Karpas-422 (cell line): ENCODE results near the gene UBN1. TPM values are rescaled to one million over a fixed set of nuclear protein-coding genes. Genes with fewer than 3 reads are reported as not detected.

Experiments
- DNase-seq: peaks from one replicate; pipeline ENCODE4 v3.0.0-alpha.2; 2015
- H2AFZ ChIP-seq: fragments of 200-600 bp; sonication (generic); 2 replicates; pipeline ENCODE4 v1.6.1; 2014; ENCODE audit warnings: antibody characterized with exemption, low read length, mixed read lengths
- H3K27ac ChIP-seq: fragments of 200-600 bp; sonication (generic); 2 replicates; pipeline ENCODE4 v1.5.1; 2014; ENCODE audit warnings: mild to moderate bottlenecking, low read length, moderate library complexity
- H3K27me3 ChIP-seq: fragments of 200-600 bp; sonication (generic); 2 replicates; pipeline ENCODE4 v1.6.1; 2014; ENCODE audit warnings: low read length, mixed read lengths
- H3K36me3 ChIP-seq: fragments of 200-600 bp; sonication (generic); 2 replicates; pipeline ENCODE4 v1.6.1; 2014; ENCODE audit warnings: low read length, mixed read lengths; ENCODE audit not compliant: insufficient read depth
- H3K4me1 ChIP-seq: fragments of 200-600 bp; sonication (generic); 2 replicates; pipeline ENCODE4 v1.6.1; 2014; ENCODE audit warnings: mild to moderate bottlenecking, low read length, mixed read lengths
- H3K4me2 ChIP-seq: fragments of 200-600 bp; sonication (generic); 2 replicates; pipeline ENCODE4 v1.6.1; 2014; ENCODE audit warnings: low read length, low read depth, mild to moderate bottlenecking; ENCODE audit not compliant: poor library complexity, severe bottlenecking
- H3K4me3 ChIP-seq: fragments of 200-600 bp; sonication (generic); 2 replicates; pipeline ENCODE4 v1.5.1; 2014; ENCODE audit warnings: mild to moderate bottlenecking, antibody characterized with exemption, low read length, mixed read lengths
- H3K79me2 ChIP-seq: fragments of 200-600 bp; sonication (generic); 2 replicates; pipeline ENCODE4 v1.6.1; 2014; ENCODE audit warnings: mild to moderate bottlenecking, low read length, mixed read lengths
- H3K9ac ChIP-seq: fragments of 200-600 bp; sonication (generic); 2 replicates; pipeline ENCODE4 v1.6.0; 2014; ENCODE audit warnings: low read length
- H3K9me2 ChIP-seq: fragments of 200-600 bp; sonication (generic), shearing (Covaris generic); replicated peaks from 2 replicates; pipeline ENCODE4 v1.6.0; 2014; ENCODE audit warnings: mild to moderate bottlenecking, low read length, moderate library complexity; ENCODE audit not compliant: insufficient read depth
- H3K9me3 ChIP-seq: fragments of 300-700, 200-600 bp; sonication (generic); 2 replicates; pipeline ENCODE4 v1.6.1; 2014; ENCODE audit warnings: low read length, mixed read lengths
- H4K20me1 ChIP-seq: fragments of 200-600 bp; sonication (generic); 2 replicates; pipeline ENCODE4 v1.6.1; 2014; ENCODE audit warnings: mild to moderate bottlenecking, antibody characterized with exemption, low read length, low read depth; ENCODE audit not compliant: insufficient read depth
- total RNA-seq: library from RNA; depleted of rRNA; stranded (reverse); fragments of >200 nt; shearing (Covaris generic); gene quantifications from 2 replicates; pipeline ENCODE4 v1.2.3, GENCODE V29; 2014; ENCODE audit warnings: low replicate concordance

Gene UBN1
- total RNA-seq, 1 experiment from 2014 or later, result 21.7 TPM

DNA sequence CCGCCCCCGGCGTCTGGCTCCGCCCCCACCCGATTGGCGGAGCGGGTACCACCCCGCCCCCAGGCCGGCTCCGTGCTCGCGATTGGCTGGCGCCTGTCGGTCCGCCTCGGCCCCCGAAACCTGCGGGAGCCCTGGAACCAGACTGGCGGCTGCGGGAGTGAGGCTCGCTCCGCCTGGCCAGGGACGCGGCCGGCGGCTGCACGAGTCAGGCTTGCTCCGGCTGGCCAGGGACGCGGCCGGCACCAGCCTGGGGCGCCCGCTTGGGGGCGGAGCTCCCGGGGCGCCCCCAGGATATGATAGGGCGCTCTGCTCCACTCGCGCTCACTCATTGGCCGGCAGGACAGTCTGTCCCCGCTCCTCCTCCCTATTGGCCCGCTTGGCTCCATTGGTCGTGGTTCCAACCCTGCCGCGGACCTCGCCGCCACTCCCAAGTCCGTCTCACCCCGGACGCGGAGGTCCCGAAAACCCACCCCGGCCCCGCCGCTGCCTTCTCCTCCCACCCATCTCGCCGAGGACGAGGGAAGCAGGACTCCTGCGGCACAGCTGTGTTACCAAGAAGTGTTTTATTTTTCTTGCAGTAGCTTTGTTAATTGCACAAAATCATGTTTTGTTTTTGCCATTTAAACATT, 44.5 kb upstream of the UBN1 start:
- peak overlapping the region; percentile 87 for H3K27ac ChIP-seq
- peak overlapping the region; percentile 82; the same call in 1 of the 2 replicates for H2AFZ ChIP-seq
- H3K4me3 ChIP-seq, result peak overlapping the region; percentile 90
- no peaks in the 10 kb centered on the region for H3K27me3 ChIP-seq
- no peaks in the 10 kb centered on the region for H3K9me2 ChIP-seq
- no peaks in the 10 kb centered on the region for H3K9me3 ChIP-seq
- H3K4me2 ChIP-seq, result peak overlapping the region; percentile 99
- H3K9ac ChIP-seq, result peak overlapping the region; percentile 80
- no peaks in the 10 kb centered on the region for H4K20me1 ChIP-seq
- no peaks in the 10 kb centered on the region for H3K79me2 ChIP-seq
- peaks cover 7% of the 10 kb centered on the region for H3K36me3 ChIP-seq
- H3K4me1 ChIP-seq, result peaks cover 48% of the 10 kb centered on the region
- peak; percentile 96 for DNase-seq

DNA sequence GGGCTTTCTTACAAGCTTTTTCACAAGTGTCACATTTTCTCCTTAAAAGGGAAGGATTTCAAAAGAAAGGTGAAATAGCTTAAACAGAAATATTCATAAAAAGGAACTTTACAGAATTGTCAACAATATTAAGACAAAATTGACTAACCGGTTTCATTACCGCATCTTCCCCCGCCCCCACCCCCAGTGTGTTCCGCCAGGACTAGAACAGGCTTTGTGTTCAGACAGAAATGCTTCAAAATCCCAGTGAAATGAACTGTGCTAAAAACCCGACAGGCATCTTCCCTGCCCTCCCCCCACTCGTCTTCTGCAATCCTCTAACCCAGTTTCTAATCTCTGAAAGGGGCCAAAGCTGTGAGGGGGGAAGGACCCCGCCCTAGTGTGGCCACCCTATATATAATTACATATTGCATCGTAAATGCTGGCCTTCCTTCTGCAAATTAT, 43.9 kb upstream of the UBN1 start:
- H3K9ac ChIP-seq, result peak overlapping the region; percentile 80
- H3K4me2 ChIP-seq, result peak overlapping the region; percentile 99
- H3K4me1 ChIP-seq, result peaks cover 48% of the 10 kb centered on the region
- peak overlapping the region; percentile 90 for H3K4me3 ChIP-seq
- no peaks in the 10 kb centered on the region for H3K9me3 ChIP-seq
- H3K36me3 ChIP-seq, result peaks cover 8% of the 10 kb centered on the region
- no peaks in the 10 kb centered on the region for H4K20me1 ChIP-seq
- no peaks in the 10 kb centered on the region for H3K79me2 ChIP-seq
- no peaks in the 10 kb centered on the region for H3K27me3 ChIP-seq
- peak overlapping the region; percentile 82; the same call in 1 of the 2 replicates for H2AFZ ChIP-seq
- peak; percentile 51 for DNase-seq
- H3K27ac ChIP-seq, result peak overlapping the region; percentile 87
- H3K9me2 ChIP-seq, result no peaks in the 10 kb centered on the region

DNA sequence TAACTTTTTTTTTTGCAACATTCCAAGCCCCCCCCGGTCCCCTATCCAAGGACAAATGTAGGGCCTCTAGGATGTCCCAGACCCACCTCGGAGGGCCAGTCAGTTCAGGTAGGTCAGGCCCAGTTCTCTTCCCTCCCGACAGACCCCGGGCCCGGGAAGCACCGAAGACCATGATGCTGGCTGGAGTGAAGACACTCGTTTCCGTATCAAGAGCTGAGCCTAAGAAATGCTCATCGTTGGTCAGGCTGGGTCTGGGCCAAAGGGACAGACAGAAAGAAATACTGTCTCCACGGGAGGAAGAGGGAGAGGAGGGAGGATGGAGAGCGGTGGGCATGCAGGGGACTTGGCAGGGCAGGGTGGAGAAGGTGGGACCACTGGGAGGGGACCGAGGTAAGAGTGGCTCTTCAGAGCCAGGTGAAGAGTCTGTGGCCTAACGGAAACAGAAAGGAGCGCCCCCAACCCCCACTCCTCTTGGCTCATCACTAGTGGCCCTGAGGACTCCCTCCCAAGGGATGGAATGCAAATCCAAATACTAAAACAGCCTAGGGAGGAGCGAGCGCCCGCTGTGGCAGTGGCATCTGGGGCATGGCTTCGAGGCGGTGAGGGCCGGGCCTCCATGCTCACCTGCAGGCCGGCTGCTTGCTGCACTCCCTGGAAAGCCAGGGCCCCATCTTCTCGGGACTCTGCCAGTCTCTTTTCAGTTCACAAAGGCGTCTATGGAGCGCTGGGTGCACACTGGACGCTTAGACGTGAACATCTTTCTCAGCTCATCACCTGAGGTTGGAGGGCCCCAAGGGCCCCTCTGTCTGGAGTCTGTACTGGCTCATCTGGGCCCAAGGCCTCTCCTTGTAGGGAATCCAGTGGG, 43.2 kb upstream of the UBN1 start:
- Histone ChIP-seq H3K27ac (peak overlapping the region; percentile 87), H3K4me3 (peak overlapping the region; percentile 90; the same call in 1 of the 2 replicates), H3K9me3 (no peaks in the 10 kb centered on the region), H3K4me2 (peak overlapping the region; percentile 99), H3K36me3 (peaks cover 8% of the 10 kb centered on the region), H2AFZ (no peak overlapping the region), H4K20me1 (no peaks in the 10 kb centered on the region), H3K79me2 (no peaks in the 10 kb centered on the region), H3K9me2 (no peaks in the 10 kb centered on the region), H3K4me1 (peaks cover 48% of the 10 kb centered on the region), H3K27me3 (no peaks in the 10 kb centered on the region), H3K9ac (peak overlapping the region; percentile 80)
- peak; percentile 93 for DNase-seq

DNA sequence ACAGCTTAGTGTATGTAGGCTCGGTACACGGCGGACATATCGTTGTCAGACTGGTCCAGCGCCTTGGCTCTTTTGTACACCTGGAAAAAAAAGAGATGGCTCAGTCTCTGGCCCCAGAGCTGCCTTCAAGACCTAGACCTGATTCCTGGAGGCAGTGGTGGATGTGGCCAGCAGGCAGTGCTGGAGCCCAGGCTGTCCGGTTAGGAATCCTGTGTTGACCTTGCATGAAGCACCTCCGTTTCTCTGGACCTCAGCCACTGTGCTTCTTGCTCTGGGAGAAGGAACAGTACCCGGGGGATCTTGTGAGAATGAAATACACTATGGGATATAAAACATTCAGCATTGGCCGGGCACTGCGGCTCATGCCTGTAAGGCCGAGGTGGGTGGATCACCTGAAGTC, 42.0 kb upstream of the UBN1 start:
- Histone ChIP-seq H3K4me1 (peaks cover 48% of the 10 kb centered on the region), H3K27me3 (no peaks in the 10 kb centered on the region), H3K9ac (peak overlapping the region; percentile 17; the same call in 1 of the 2 replicates), H3K27ac (peak overlapping the region; percentile 87; the same call in 1 of the 2 replicates), H3K4me2 (peak overlapping the region; percentile 99), H3K9me2 (no peaks in the 10 kb centered on the region), H3K79me2 (no peaks in the 10 kb centered on the region), H3K9me3 (no peaks in the 10 kb centered on the region), H2AFZ (no peak overlapping the region), H3K36me3 (peaks cover 8% of the 10 kb centered on the region), H4K20me1 (no peaks in the 10 kb centered on the region), H3K4me3 (no peak overlapping the region)
- DNase-seq, result no peak

DNA sequence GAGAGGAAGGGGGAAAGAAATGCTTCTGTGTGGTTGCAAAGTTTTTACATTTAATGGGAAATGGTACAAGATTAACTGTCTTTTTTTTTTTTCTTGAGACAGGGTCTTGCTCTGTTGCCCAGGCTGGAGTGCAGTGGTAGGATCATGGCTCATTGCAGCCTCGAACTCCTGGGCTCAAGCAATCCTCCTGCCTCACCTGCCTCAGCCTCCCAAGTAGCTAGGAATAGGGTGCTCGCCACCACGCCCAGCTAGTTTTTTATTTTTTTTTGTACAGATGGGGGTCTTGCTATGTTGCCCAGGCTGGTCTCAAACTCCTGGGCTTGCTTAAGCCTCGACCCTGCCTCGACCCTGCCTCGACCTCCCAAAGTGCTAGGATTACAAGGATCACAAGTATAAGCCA, 41.0 kb upstream of the UBN1 start:
- Histone ChIP-seq H3K4me3 (no peak overlapping the region), H3K36me3 (peaks cover 11% of the 10 kb centered on the region), H3K9me3 (no peaks in the 10 kb centered on the region), H3K4me1 (peaks cover 40% of the 10 kb centered on the region), H3K79me2 (no peaks in the 10 kb centered on the region), H3K4me2 (no peak overlapping the region), H4K20me1 (no peaks in the 10 kb centered on the region), H3K27me3 (no peaks in the 10 kb centered on the region), H3K9me2 (no peaks in the 10 kb centered on the region), H3K9ac (no peak overlapping the region), H2AFZ (no peak overlapping the region), H3K27ac (no peak overlapping the region)
- no peak for DNase-seq

DNA sequence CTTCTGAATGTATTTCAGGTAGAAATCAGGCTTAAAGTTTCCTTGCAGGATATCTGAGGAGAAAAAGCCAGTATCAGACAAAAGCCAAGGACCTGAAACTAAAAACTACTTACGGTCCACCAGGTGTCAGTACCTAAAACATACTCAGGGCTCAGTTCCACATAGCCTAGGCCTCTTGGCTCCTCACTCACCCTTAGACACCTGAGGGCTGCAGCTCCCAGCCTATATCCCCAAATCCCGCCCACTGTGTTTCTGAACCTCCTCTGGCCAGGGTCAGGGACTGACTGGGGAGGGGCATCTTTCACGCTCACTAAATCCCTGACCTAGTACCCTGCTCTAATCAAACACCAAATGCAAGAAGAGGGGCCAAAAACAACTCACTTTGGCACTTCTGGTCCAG, 36.0 kb upstream of the UBN1 start:
- Histone ChIP-seq H3K27ac (no peak overlapping the region), H3K4me3 (no peak overlapping the region), H4K20me1 (no peaks in the 10 kb centered on the region), H3K9ac (no peak overlapping the region), H3K4me2 (no peak overlapping the region), H3K79me2 (no peaks in the 10 kb centered on the region), H3K36me3 (peaks cover 29% of the 10 kb centered on the region), H3K4me1 (peaks cover 1% of the 10 kb centered on the region; the same call in 1 of the 2 replicates), H3K9me3 (no peaks in the 10 kb centered on the region), H2AFZ (no peak overlapping the region), H3K27me3 (no peaks in the 10 kb centered on the region), H3K9me2 (no peaks in the 10 kb centered on the region)
- no peak for DNase-seq

DNA sequence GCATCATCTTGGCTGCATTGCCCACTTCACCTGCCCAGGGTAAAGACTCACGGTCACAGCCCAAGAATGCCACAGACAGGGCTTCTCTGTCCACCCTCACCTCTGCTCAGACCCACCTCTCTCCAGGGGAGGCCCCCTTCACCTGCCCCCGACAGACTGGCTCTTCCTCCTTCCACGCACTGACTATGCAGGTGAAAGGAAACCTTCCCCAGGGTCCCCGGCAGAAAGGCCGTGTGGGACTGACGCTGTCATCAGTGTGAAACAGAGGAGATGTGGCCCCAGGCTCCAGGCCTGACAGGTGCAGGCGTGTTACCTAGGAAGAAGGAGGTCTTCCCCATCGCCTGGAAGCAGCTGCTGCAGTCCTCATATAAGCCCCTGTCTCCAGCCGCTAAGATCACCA, 35.5 kb upstream of the UBN1 start:
- Histone ChIP-seq H3K4me1 (no peaks in the 10 kb centered on the region), H2AFZ (no peak overlapping the region), H3K4me2 (no peak overlapping the region), H3K79me2 (no peaks in the 10 kb centered on the region), H3K9ac (no peak overlapping the region), H3K4me3 (no peak overlapping the region), H3K27me3 (no peaks in the 10 kb centered on the region), H3K27ac (no peak overlapping the region), H4K20me1 (no peaks in the 10 kb centered on the region), H3K9me3 (no peaks in the 10 kb centered on the region), H3K9me2 (no peaks in the 10 kb centered on the region), H3K36me3 (peaks cover 29% of the 10 kb centered on the region)
- DNase-seq, result no peak

DNA sequence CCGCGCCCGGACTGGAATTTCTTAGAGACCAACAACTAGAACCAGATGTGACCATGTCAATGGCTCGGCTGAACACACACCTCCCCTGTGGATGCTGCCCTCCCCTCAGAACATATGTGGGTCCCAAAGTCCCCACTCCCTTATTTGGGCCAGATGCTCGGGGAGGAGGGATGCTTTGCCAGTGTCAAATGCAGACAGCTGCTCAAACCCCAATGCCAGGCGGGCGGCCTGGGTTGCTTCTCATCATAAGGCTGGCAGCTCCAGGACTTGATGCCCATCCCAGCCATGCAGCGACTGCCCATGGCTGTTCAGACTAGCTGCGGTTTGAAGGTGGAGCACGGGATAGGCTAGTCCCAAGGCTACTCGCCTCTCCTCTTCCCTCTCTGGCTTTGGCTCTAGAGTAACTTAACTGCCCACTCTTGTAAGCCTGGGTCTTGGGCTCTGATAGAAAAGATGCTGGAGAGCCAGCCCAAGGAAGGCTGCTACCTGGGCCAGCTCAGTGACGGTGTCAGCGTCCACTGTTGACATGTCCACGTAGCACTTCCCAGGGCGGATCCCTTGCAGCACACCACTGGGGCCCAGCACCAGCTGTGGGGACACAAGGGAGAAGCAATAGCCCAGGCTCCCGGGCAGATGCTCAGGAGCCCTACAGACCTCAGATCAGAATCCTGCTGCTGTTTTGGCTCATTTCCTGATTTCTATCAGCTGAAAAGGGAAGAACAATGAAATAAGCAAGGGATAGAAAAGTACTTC, 33.9 kb upstream of the UBN1 start:
- Histone ChIP-seq H3K27ac (no peak overlapping the region), H3K27me3 (no peaks in the 10 kb centered on the region), H4K20me1 (no peaks in the 10 kb centered on the region), H3K79me2 (no peaks in the 10 kb centered on the region), H3K36me3 (peaks cover 26% of the 10 kb centered on the region), H3K4me3 (no peak overlapping the region), H3K4me2 (no peak overlapping the region), H3K4me1 (no peaks in the 10 kb centered on the region), H3K9ac (no peak overlapping the region), H3K9me2 (no peaks in the 10 kb centered on the region), H2AFZ (no peak overlapping the region), H3K9me3 (no peaks in the 10 kb centered on the region)
- DNase-seq, result no peak
